Stomach (tissue), 9 donors: ENCODE results near the gene UBE2R2. TPM values are rescaled to one million over a fixed set of nuclear protein-coding genes. Genes with fewer than 3 reads are reported as not detected.
"Not testable (repeated sequence)": the region's sequence is repeated elsewhere in the genome, so short reads cannot be mapped to it uniquely, and the experiment has no call there.

ENCODE experiments used
- DNase-seq, 2 donors: peaks; one replicate each; pipeline versions ENCODE4 v3.0.0 to v3.0.0-alpha.2; 2013 to 2019
- H3K27ac ChIP-seq, 5 donors: fragments of 200-600 bp in 4 of 5; sonication (generic) in 4 of 5; one replicate each; pipeline ENCODE4 v1.5.1; 2013 to 2019; ENCODE audit warnings: mild to moderate bottlenecking in 1 of 5, moderate library complexity in 1 of 5
- H3K27me3 ChIP-seq, 3 donors: fragments of 200-600 bp; sonication (generic); one replicate each; pipeline ENCODE4 v1.5.1; 2017 to 2019; ENCODE audit warnings: mixed run types in 1 of 3
- H3K36me3 ChIP-seq, 4 donors: fragments of 200-600 bp; sonication (generic); 1 replicate in 3 of 4; 2 replicates in 1 of 4; pipeline ENCODE4 v1.5.1; 2016 to 2019
- H3K4me1 ChIP-seq, 4 donors: fragments of 200-600 bp; sonication (generic); one replicate each; pipeline ENCODE4 v1.5.1; 2016 to 2019
- H3K4me3 ChIP-seq, 4 donors: fragments of 200-600 bp; sonication (generic) in 3 of 4; one replicate each; pipeline ENCODE4 v1.5.1; 2016 to 2019; ENCODE audit warnings: mild to moderate bottlenecking in 1 of 4
- H3K9me3 ChIP-seq, 4 donors: fragments of 200-600 bp; sonication (generic); one replicate each; pipeline ENCODE4 v1.5.1; 2016 to 2019
- EP300 ChIP-seq: sonication (generic); formaldehyde crosslinking; IDR thresholded peaks from one replicate; pipeline ENCODE4 v1.6.1; 2017; ENCODE audit warnings: antibody characterized with exemption
- POLR2A ChIP-seq, 4 donors: fragments of 450-650 bp; IDR thresholded peaks; one replicate each; pipeline ENCODE4 v1.6.1; 2016; ENCODE audit warnings: antibody characterized with exemption in 4 of 4, control low read depth in 2 of 4, mild to moderate bottlenecking in 1 of 4, moderate library complexity in 1 of 4
- POLR2AphosphoS5 ChIP-seq, 3 donors: sonication (generic); formaldehyde crosslinking; IDR thresholded peaks; one replicate each; pipeline ENCODE4 v1.6.1; 2016; ENCODE audit warnings: antibody characterized with exemption in 3 of 3
- WGBS, 5 donors: extraction: QIAGEN DNeasy Blood & Tissue Kit in 3 of 5; methylation state at CpG; one replicate each; pipeline versions ENCODE4 v1.1.5 to v1.1.7; 2013 to 2018; 5-methylcytosine and 5-hydroxymethylcytosine counted together
- intact Hi-C: fragments of 100-400 bp; cut with DNase I; formaldehyde crosslinking; loops from one replicate; pipeline ENCODE4 v1.15.1; 2023; ENCODE audit warnings: low total_unique reads
- polyA plus RNA-seq, 3 donors: library from polyadenylated mRNA; stranded (reverse); fragments of 200-250 nt; gene quantifications; one replicate each; pipeline ENCODE4 v1.2.3, GENCODE V29; 2013
- total RNA-seq, 5 donors: library from RNA; depleted of rRNA; stranded (reverse); fragments of >200 nt; gene quantifications; one replicate each; pipeline versions ENCODE4 v1.1.0 to v1.2.3, GENCODE V29; 2014 to 2016
- TF ChIP-seq, protein P1 (sequence below), 7 experiments: fragments of 450-650 bp in 4 of 7; fragments of 200-600 bp in 3 of 7; sonication (generic) in 3 of 7; IDR thresholded peaks; one replicate each; pipeline ENCODE4 v1.5.1; 2016 to 2019; ENCODE audit warnings: antibody characterized with exemption in 7 of 7, control low read depth in 2 of 7, mild to moderate bottlenecking in 1 of 7
- donor health status: healthy with polysubstance abuse.
- donor health status: Bipolar disorder and iron deficiency.
- donor health status: healthy.

Gene UBE2R2
- total and polyA plus RNA-seq, 8 donors, result 6.4 to 117 (median 23.9) TPM

DNA sequence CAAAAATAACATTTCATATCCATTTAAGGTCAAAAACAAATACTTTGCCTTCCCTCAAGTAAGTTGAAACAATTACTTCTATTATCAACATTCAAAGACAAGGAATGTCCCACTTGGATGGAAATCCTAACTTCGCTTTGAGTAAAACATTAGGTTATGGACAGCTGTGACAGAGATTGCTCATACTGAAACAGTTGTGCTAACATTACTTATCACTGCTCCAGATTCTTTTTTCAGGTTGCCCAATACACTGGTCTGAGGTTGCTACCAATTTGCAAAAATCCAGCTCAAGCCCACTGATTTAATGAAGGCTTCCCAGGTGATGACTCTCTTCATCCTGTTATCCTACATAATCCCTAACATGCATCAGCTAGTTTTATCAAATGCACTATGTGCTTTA is 133.4 kb downstream of the UBE2R2 start:
- WGBS, 5 donors, result 94 to 100% (median 95%) methylated on average over 1 of the region's 1 CpG
- TF ChIP-seq POLR2AphosphoS5 (IDR thresholded peaks at IDR 0.05), result no peak
- no peak for TF ChIP-seq POLR2A (IDR thresholded peaks at IDR 0.05)
- TF ChIP-seq, protein P1, sequence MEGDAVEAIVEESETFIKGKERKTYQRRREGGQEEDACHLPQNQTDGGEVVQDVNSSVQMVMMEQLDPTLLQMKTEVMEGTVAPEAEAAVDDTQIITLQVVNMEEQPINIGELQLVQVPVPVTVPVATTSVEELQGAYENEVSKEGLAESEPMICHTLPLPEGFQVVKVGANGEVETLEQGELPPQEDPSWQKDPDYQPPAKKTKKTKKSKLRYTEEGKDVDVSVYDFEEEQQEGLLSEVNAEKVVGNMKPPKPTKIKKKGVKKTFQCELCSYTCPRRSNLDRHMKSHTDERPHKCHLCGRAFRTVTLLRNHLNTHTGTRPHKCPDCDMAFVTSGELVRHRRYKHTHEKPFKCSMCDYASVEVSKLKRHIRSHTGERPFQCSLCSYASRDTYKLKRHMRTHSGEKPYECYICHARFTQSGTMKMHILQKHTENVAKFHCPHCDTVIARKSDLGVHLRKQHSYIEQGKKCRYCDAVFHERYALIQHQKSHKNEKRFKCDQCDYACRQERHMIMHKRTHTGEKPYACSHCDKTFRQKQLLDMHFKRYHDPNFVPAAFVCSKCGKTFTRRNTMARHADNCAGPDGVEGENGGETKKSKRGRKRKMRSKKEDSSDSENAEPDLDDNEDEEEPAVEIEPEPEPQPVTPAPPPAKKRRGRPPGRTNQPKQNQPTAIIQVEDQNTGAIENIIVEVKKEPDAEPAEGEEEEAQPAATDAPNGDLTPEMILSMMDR (IDR thresholded peaks at IDR 0.05), result no peak
- no peak for TF ChIP-seq EP300
- no peak for DNase-seq
- intact Hi-C loops, result no loop called here
- no peak overlapping the region for H3K4me3 ChIP-seq
- H3K27me3 ChIP-seq, result no peaks in the 10 kb centered on the region
- no peaks in the 10 kb centered on the region for H3K9me3 ChIP-seq
- H3K4me1 ChIP-seq, result peaks cover 0 to 14% (median 0%) of the 10 kb centered on the region in 4 donors
- peaks cover 4 to 72% (median 58%) of the 10 kb centered on the region in 4 donors for H3K36me3 ChIP-seq
- H3K27ac ChIP-seq, result no peak overlapping the region

DNA sequence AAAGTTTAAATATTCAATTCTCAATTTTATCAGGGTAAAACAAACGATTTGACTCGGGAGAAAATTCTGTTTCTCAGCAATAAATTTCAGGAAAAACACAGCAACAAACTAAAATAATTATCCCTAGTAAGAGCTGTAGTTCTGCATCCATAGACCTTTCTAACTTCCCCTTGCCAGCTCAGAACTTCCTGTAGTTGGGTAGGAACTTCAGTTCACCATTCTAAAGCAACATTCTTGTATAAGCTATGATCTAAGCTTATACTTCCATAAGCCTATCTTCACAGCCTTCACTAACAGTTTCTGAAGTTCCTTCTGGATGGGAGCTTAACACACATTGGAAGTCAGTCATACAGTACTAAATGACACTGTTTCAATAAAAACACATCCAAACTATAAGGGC is 135.1 kb downstream of the UBE2R2 start:
- Histone ChIP-seq H3K36me3 (peaks cover 9 to 75% (median 63%) of the 10 kb centered on the region in 4 donors), H3K9me3 (no peaks in the 10 kb centered on the region), H3K4me3 (no peak overlapping the region), H3K27ac (no peak overlapping the region), H3K27me3 (no peaks in the 10 kb centered on the region), H3K4me1 (peaks cover 0 to 4% (median 0%) of the 10 kb centered on the region in 4 donors)
- TF ChIP-seq, protein P1 (IDR thresholded peaks at IDR 0.05), result no peak
- no peak for TF ChIP-seq POLR2AphosphoS5 (IDR thresholded peaks at IDR 0.05)
- TF ChIP-seq EP300, result no peak
- no peak for TF ChIP-seq POLR2A (IDR thresholded peaks at IDR 0.05)
- intact Hi-C loops, result no loop called here
- WGBS, 5 donors, result 78 to 88% (median 86%) methylated on average over 2 of the region's 2 CpGs
- DNase-seq, result no peak

DNA sequence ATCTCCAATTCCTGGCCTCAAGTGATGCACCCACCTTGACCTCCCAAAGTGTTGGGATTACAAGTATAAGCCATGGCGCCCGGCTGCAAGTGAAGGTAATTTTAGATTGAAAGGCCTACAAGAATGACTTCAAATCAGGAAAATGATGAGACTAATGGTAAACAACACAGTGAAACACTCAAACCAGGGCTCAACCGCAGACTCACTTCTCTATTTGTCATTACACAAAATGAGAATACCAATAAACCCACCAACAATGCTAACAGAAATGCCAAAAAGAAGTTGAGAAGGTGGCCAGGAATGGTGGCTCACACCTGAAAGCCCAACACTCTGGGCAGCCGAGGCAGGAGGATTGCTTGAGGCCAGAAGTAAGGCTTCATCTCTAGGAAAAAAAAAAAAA is 139.6 kb downstream of the UBE2R2 start:
- Histone ChIP-seq H3K27me3 (no peaks in the 10 kb centered on the region), H3K4me3 (no peak overlapping the region), H3K9me3 (no peaks in the 10 kb centered on the region), H3K27ac (no peak overlapping the region), H3K36me3 (peaks cover 15 to 82% (median 72%) of the 10 kb centered on the region in 4 donors), H3K4me1 (no peaks in the 10 kb centered on the region)
- intact Hi-C loops, result no loop called here
- WGBS, 5 donors, result 82 to 97% (median 93%) methylated on average over 4 of the region's 4 CpGs
- DNase-seq, result no peak
- TF ChIP-seq, protein P1 (IDR thresholded peaks at IDR 0.05), result no peak
- no peak for TF ChIP-seq POLR2AphosphoS5 (IDR thresholded peaks at IDR 0.05)
- no peak for TF ChIP-seq EP300

DNA sequence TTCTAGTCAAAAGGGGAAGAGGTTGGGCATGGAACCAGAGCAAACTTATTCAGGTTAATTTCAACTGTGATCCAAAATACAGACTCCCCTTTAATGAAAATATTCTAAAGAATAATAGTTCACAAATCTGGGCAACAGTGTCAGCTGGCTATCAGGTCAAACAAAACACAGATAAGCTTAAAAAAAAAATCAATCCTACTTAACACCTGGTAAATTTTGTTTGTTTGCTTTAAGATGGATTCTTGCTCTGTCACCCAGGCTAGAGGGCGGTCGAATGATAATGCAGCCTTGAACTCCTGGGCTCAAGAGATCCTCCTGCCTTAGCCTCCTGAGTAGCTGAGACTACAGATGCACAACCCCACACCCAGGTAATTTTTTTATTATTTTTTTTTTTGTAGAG is 142.8 kb downstream of the UBE2R2 start:
- no peak for TF ChIP-seq POLR2A (IDR thresholded peaks at IDR 0.05)
- TF ChIP-seq, protein P1 (IDR thresholded peaks at IDR 0.05), result no peak
- no peak for TF ChIP-seq EP300
- no peak for TF ChIP-seq POLR2AphosphoS5 (IDR thresholded peaks at IDR 0.05)
- H3K27me3 ChIP-seq, result no peaks in the 10 kb centered on the region
- WGBS, 5 donors, result 67 to 93% (median 81%) methylated on average over 2 of the region's 2 CpGs

DNA sequence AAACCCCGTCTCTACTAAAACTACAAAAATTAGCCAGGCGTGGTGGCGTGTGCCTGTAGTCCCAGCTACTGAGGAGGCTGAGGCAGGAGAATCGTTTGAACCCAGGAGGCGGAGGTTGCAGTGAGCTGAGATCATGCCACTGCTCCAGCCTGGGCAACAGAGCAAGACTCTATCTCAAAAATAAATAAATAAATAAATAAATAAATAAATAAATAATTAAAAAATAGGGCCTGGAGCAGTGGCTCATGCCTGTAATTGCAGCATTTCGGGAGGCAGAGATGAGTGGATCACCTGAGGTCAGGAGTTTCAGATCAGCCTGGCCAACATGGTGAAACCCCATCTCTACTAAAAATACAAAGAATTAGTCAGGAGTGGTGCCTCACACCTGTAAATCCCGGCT is 145.5 kb downstream of the UBE2R2 start:
- H3K27ac ChIP-seq, DNase-seq, intact Hi-C loops, H3K9me3 ChIP-seq, H3K4me1 ChIP-seq, H3K27me3 ChIP-seq, H3K4me3 ChIP-seq: not testable (repeated sequence)
- H3K36me3 ChIP-seq, result peaks cover 11 to 50% (median 43%) of the 10 kb centered on the region in 4 donors
- 83 to 96% (median 90%) methylated on average over 7 of the region's 7 CpGs for WGBS, 5 donors

More for the DNA sequence above, 142.8 kb downstream of the UBE2R2 start:
- Histone ChIP-seq H3K4me1 (no peaks in the 10 kb centered on the region), H3K36me3 (peaks cover 19 to 71% (median 59%) of the 10 kb centered on the region in 4 donors), H3K9me3 (no peaks in the 10 kb centered on the region), H3K27ac (no peak overlapping the region), H3K4me3 (no peak overlapping the region)
- DNase-seq, result no peak
- intact Hi-C loops, result no loop called here
